Central memory CD8-positive, alpha-beta T cell (primary cell): ENCODE measurements around the gene PTK7.

Experiments
- ATAC-seq: fragments of 150-1000 bp; cut with Tn5 transposase; replicated peaks from 2 replicates; pipeline ENCODE4 v1.10.0; 2022; ENCODE audit warnings: mild to moderate bottlenecking, moderate FRiP score, moderate number of reproducible peaks; ENCODE audit not compliant: poor library complexity, severe bottlenecking; ENCODE audit errors: extremely low read depth
- DNase-seq, 2 donors: peaks; one replicate each; pipeline ENCODE4 v3.0.0; 2021; ENCODE audit warnings: low spot score in 2 of 2
- H3K27ac Mint-ChIP-seq: one replicate; pipeline ENCODE4 v1.8.0; 2022; ENCODE audit warnings: low read depth, mild to moderate bottlenecking, moderate library complexity, mixed read lengths
- H3K27me3 Mint-ChIP-seq: one replicate; pipeline ENCODE4 v1.8.0; 2022; ENCODE audit warnings: mixed read lengths
- H3K36me3 Mint-ChIP-seq: one replicate; pipeline ENCODE4 v1.8.0; 2022; ENCODE audit warnings: mild to moderate bottlenecking, moderate library complexity, mixed read lengths; ENCODE audit not compliant: insufficient read depth
- H3K4me1 Mint-ChIP-seq: one replicate; pipeline ENCODE4 v1.8.0; 2022; ENCODE audit warnings: mixed read lengths
- H3K4me3 Mint-ChIP-seq: one replicate; pipeline ENCODE4 v1.8.0; 2022; ENCODE audit warnings: mild to moderate bottlenecking, moderate library complexity, mixed read lengths
- H3K9me3 Mint-ChIP-seq: one replicate; pipeline ENCODE4 v1.8.0; 2022; ENCODE audit warnings: mixed read lengths

Gene PTK7

GRCh38 chr6:43093436-43094289 is 17.5 kb downstream of the PTK7 start:
- no peaks in the 10 kb centered on the region for H3K27me3 Mint-ChIP-seq
- no peaks in the 10 kb centered on the region for H3K9me3 Mint-ChIP-seq
- ATAC-seq (no peak), DNase-seq (no peak)
- H3K27ac Mint-ChIP-seq: no peak overlapping the region
- peak overlapping the region; percentile 16 for H3K4me3 Mint-ChIP-seq
- H3K4me1 Mint-ChIP-seq: peaks cover 11% of the 10 kb centered on the region
- no peaks in the 10 kb centered on the region for H3K36me3 Mint-ChIP-seq

GRCh38 chr6:43095939-43096338 is 19.8 kb downstream of the PTK7 start:
- Mint-ChIP-seq H3K36me3 (no peaks in the 10 kb centered on the region), H3K4me1 (peaks cover 11% of the 10 kb centered on the region), H3K9me3 (no peaks in the 10 kb centered on the region), H3K27me3 (no peaks in the 10 kb centered on the region), H3K27ac (peak overlapping the region; percentile 25), H3K4me3 (no peak overlapping the region)
- ATAC-seq (no peak), DNase-seq (no peak)

- no peak for ATAC-seq
Measured at GRCh38 chr6:43096451-43097097, 20.5 kb downstream of the PTK7 start.

GRCh38 chr6:43097098-43097489 is 21.0 kb downstream of the PTK7 start:
- Mint-ChIP-seq H3K4me1 (peaks cover 11% of the 10 kb centered on the region), H3K27me3 (no peaks in the 10 kb centered on the region), H3K36me3 (no peaks in the 10 kb centered on the region), H3K9me3 (no peaks in the 10 kb centered on the region), H3K27ac (no peak overlapping the region), H3K4me3 (no peak overlapping the region)
- ATAC-seq (no peak), DNase-seq (no peak)

More at GRCh38 chr6:43096451-43097097, 20.5 kb downstream of the PTK7 start:
- no peak for DNase-seq
- H3K4me3 Mint-ChIP-seq: no peak overlapping the region
- H3K27me3 Mint-ChIP-seq: no peaks in the 10 kb centered on the region
- H3K4me1 Mint-ChIP-seq: peaks cover 11% of the 10 kb centered on the region
- no peaks in the 10 kb centered on the region for H3K36me3 Mint-ChIP-seq
- no peaks in the 10 kb centered on the region for H3K9me3 Mint-ChIP-seq
- no peak overlapping the region for H3K27ac Mint-ChIP-seq

GRCh38 chr6:43097502-43097901 is 21.4 kb downstream of the PTK7 start:
- Mint-ChIP-seq H3K36me3 (no peaks in the 10 kb centered on the region), H3K27ac (no peak overlapping the region), H3K4me3 (no peak overlapping the region), H3K27me3 (no peaks in the 10 kb centered on the region), H3K4me1 (peaks cover 11% of the 10 kb centered on the region), H3K9me3 (no peaks in the 10 kb centered on the region)
- no peak for ATAC-seq
- no peak for DNase-seq

- Mint-ChIP-seq H3K9me3 (no peaks in the 10 kb centered on the region), H3K27me3 (no peaks in the 10 kb centered on the region), H3K36me3 (no peaks in the 10 kb centered on the region), H3K4me1 (no peaks in the 10 kb centered on the region), H3K27ac (peak overlapping the region; percentile 29), H3K4me3 (no peak overlapping the region)
- DNase-seq (no peak), ATAC-seq (no peak)
Measured at GRCh38 chr6:43101497-43101896, 25.4 kb downstream of the PTK7 start.

- no peak for ATAC-seq
- H3K27me3 Mint-ChIP-seq: no peaks in the 10 kb centered on the region
- no peak overlapping the region for H3K4me3 Mint-ChIP-seq
- no peaks in the 10 kb centered on the region for H3K9me3 Mint-ChIP-seq
- H3K4me1 Mint-ChIP-seq: no peaks in the 10 kb centered on the region
- H3K36me3 Mint-ChIP-seq: no peaks in the 10 kb centered on the region
- no peak for DNase-seq
- H3K27ac Mint-ChIP-seq: no peak overlapping the region
Measured at GRCh38 chr6:43103253-43103876, 27.3 kb downstream of the PTK7 start.

GRCh38 chr6:43105538-43106222 is 29.6 kb downstream of the PTK7 start:
- DNase-seq (no peak), ATAC-seq (no peak)
- Mint-ChIP-seq H3K4me1 (no peaks in the 10 kb centered on the region), H3K27ac (no peak overlapping the region), H3K27me3 (no peaks in the 10 kb centered on the region), H3K9me3 (no peaks in the 10 kb centered on the region), H3K36me3 (no peaks in the 10 kb centered on the region), H3K4me3 (no peak overlapping the region)

GRCh38 chr6:43107344-43108062 is 31.4 kb downstream of the PTK7 start:
- Mint-ChIP-seq H3K4me3 (no peak overlapping the region), H3K27me3 (no peaks in the 10 kb centered on the region), H3K9me3 (no peaks in the 10 kb centered on the region), H3K4me1 (no peaks in the 10 kb centered on the region), H3K36me3 (no peaks in the 10 kb centered on the region), H3K27ac (no peak overlapping the region)
- no peak for DNase-seq
- ATAC-seq: no peak

- Mint-ChIP-seq H3K27me3 (no peaks in the 10 kb centered on the region), H3K36me3 (peaks cover 2% of the 10 kb centered on the region), H3K4me3 (no peak overlapping the region), H3K27ac (no peak overlapping the region), H3K9me3 (no peaks in the 10 kb centered on the region), H3K4me1 (no peaks in the 10 kb centered on the region)
- ATAC-seq (no peak), DNase-seq (no peak)
Measured at GRCh38 chr6:43113431-43114260, 37.5 kb downstream of the PTK7 start.

- Mint-ChIP-seq H3K4me1 (no peaks in the 10 kb centered on the region), H3K9me3 (no peaks in the 10 kb centered on the region), H3K27ac (no peak overlapping the region), H3K27me3 (no peaks in the 10 kb centered on the region), H3K36me3 (peaks cover 2% of the 10 kb centered on the region), H3K4me3 (no peak overlapping the region)
- ATAC-seq (no peak), DNase-seq (no peak)
Measured at GRCh38 chr6:43115365-43115764, 39.3 kb downstream of the PTK7 start.
